Body of pancreas (tissue), 4 donors: ENCODE measurements around the gene PASD1.

Source experiments
- CTCF ChIP-seq, 7 experiments: fragments of 450-650 bp in 4 of 7; fragments of 200-600 bp in 3 of 7; sonication (generic) in 3 of 7; IDR thresholded peaks; one replicate each; pipeline ENCODE4 v1.5.1; 2016 to 2019; ENCODE audit warnings: antibody characterized with exemption in 7 of 7
- POLR2A ChIP-seq, 3 donors: fragments of 450-650 bp; IDR thresholded peaks; one replicate each; pipeline ENCODE4 v1.6.1; 2016; ENCODE audit warnings: antibody characterized with exemption in 3 of 3, mild to moderate bottlenecking in 2 of 3

- TF ChIP-seq CTCF (IDR thresholded peaks at IDR 0.05) = no peak
- no peak for TF ChIP-seq POLR2A (IDR thresholded peaks at IDR 0.05)
These were observed 136.3 kb downstream of the PASD1 start for GRCh38 chrX:151699746-151700145.
